ENCODE measurements around the gene CYP3A7. TPM values are rescaled to one million over a fixed set of nuclear protein-coding genes. Genes with fewer than 3 reads are reported as not detected.

The CYP3A7 gene
- total and polyA plus RNA-seq, 12 donors = not detected

Other genes with a start within 250 kb of the CYP3A7 start
- gene ZNF394, start 234.9 kb downstream of the CYP3A7 start, total RNA-seq = 10 to 100 TPM; 14.1 to 20.2 (median 16.0) TPM
- gene ZNF394, start 234.9 kb downstream of the CYP3A7 start, polyA plus RNA-seq = 10 to 100 TPM; 10.8 to 23.6 TPM
- 1 to 10 TPM; 5.7 to 8.5 (median 7.8) TPM for gene ZKSCAN5, start 230.5 kb downstream of the CYP3A7 start, total RNA-seq
- gene ZKSCAN5, start 230.5 kb downstream of the CYP3A7 start, polyA plus RNA-seq = 1 to 10 TPM; 2.8 to 3.0 TPM
- 1 to 10 TPM; 4.3 to 7.7 (median 5.6) TPM for gene FAM200A, start 183.1 kb downstream of the CYP3A7 start, total RNA-seq
- gene FAM200A, start 183.1 kb downstream of the CYP3A7 start, polyA plus RNA-seq = 1 to 10 TPM; 3.4 to 7.5 TPM
- 10 to 100 TPM; 27.2 to 37.6 (median 30.8) TPM for gene ZNF655, start 176.6 kb downstream of the CYP3A7 start, total RNA-seq
- gene ZNF655, start 176.6 kb downstream of the CYP3A7 start, polyA plus RNA-seq = 10 to 100 TPM; 22.0 to 54.1 TPM
- under 1 TPM in 3 of 10 donors, not detected in 7; 0.20 to 0.23 (median 0.23) TPM for gene TMEM225B, start 136.9 kb downstream of the CYP3A7 start, total RNA-seq
- under 1 TPM; 0.10 to 0.37 TPM for gene TMEM225B, start 136.9 kb downstream of the CYP3A7 start, polyA plus RNA-seq
- gene ZSCAN25, start 118.2 kb downstream of the CYP3A7 start, total RNA-seq = 10 to 100 TPM in 3 of 10 donors, 1 to 10 TPM in 7; 6.1 to 10.5 (median 7.8) TPM
- 1 to 10 TPM; 2.5 to 3.6 TPM for gene ZSCAN25, start 118.2 kb downstream of the CYP3A7 start, polyA plus RNA-seq
- gene CYP3A5, start 55.2 kb downstream of the CYP3A7 start, total RNA-seq = not detected
- under 1 TPM in 1 of 2 donors, not detected in 1; 0.03 TPM for gene CYP3A5, start 55.2 kb downstream of the CYP3A7 start, polyA plus RNA-seq
- not detected for gene CYP3A4, start 49.0 kb upstream of the CYP3A7 start, total RNA-seq
- not detected for gene CYP3A4, start 49.0 kb upstream of the CYP3A7 start, polyA plus RNA-seq
- under 1 TPM in 2 of 10 donors, not detected in 8; 0.18 TPM for gene CYP3A43, start 92.8 kb upstream of the CYP3A7 start, total RNA-seq
- gene CYP3A43, start 92.8 kb upstream of the CYP3A7 start, polyA plus RNA-seq = not detected
- gene OR2AE1, start 141.8 kb upstream of the CYP3A7 start, total RNA-seq = not detected
- not detected for gene OR2AE1, start 141.8 kb upstream of the CYP3A7 start, polyA plus RNA-seq
- 1 to 10 TPM; 5.0 to 9.6 (median 6.6) TPM for gene TRIM4, start 184.3 kb upstream of the CYP3A7 start, total RNA-seq
- 1 to 10 TPM; 6.8 to 8.6 TPM for gene TRIM4, start 184.3 kb upstream of the CYP3A7 start, polyA plus RNA-seq
- under 1 TPM in 1 of 10 donors, not detected in 9; 0.44 TPM for gene GJC3, start 194.4 kb upstream of the CYP3A7 start, total RNA-seq
- under 1 TPM in 1 of 2 donors, not detected in 1; 0.29 TPM for gene GJC3, start 194.4 kb upstream of the CYP3A7 start, polyA plus RNA-seq
- gene AZGP1, start 240.8 kb upstream of the CYP3A7 start, total RNA-seq = 100 to 1,000 TPM in 4 of 10 donors, 10 to 100 TPM in 6; 37.8 to 335 (median 74.4) TPM
- 100 to 1,000 TPM; 148 to 183 TPM for gene AZGP1, start 240.8 kb upstream of the CYP3A7 start, polyA plus RNA-seq

Measured in heart right ventricle (tissue), 12 donors.